Neural progenitor cell (in vitro differentiated cells): ENCODE data around the gene NKAIN2.

Experiments
- EZH2 ChIP-seq: fragments of 200-600 bp; sonication (generic); IDR thresholded peaks from 2 replicates; pipeline ENCODE4 v1.6.1; 2017; ENCODE audit warnings: antibody characterized with exemption, mild to moderate bottlenecking, moderate library complexity
- EZH2phosphoT487 ChIP-seq: fragments of 200-600 bp; sonication (generic); IDR thresholded peaks from 2 replicates; pipeline ENCODE4 v1.6.1; 2017; ENCODE audit warnings: antibody characterized with exemption
- TF ChIP-seq, protein P1 (sequence below): fragments of 200-600 bp; sonication (generic); IDR thresholded peaks from 2 replicates; pipeline ENCODE4 v1.5.1; 2017; ENCODE audit warnings: antibody characterized with exemption, mild to moderate bottlenecking

DNA sequence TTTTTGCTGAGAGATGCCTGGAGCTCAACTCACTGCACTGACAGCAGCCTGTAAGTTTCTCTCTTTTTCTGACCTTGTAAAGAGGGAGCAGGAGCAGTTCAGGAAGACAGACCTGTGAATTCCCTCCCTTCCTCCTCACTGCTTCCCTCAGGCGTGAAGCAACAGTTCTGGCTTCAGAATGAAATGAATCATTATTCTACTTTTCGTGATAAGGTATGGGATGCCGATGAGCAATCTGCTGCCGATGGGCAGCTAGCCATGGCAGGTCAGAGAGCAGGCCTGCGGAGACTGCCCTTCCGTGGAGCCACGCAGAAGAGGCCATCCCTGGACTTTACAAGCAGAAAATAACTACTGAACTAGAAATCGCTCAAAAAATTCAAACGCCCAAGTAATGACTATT is 732.1 kb downstream of the NKAIN2 start:
- TF ChIP-seq, protein P1, sequence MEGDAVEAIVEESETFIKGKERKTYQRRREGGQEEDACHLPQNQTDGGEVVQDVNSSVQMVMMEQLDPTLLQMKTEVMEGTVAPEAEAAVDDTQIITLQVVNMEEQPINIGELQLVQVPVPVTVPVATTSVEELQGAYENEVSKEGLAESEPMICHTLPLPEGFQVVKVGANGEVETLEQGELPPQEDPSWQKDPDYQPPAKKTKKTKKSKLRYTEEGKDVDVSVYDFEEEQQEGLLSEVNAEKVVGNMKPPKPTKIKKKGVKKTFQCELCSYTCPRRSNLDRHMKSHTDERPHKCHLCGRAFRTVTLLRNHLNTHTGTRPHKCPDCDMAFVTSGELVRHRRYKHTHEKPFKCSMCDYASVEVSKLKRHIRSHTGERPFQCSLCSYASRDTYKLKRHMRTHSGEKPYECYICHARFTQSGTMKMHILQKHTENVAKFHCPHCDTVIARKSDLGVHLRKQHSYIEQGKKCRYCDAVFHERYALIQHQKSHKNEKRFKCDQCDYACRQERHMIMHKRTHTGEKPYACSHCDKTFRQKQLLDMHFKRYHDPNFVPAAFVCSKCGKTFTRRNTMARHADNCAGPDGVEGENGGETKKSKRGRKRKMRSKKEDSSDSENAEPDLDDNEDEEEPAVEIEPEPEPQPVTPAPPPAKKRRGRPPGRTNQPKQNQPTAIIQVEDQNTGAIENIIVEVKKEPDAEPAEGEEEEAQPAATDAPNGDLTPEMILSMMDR: no peak
- no peak for TF ChIP-seq EZH2
- TF ChIP-seq EZH2phosphoT487: no peak
